ENCODE results near the gene ERVK3-1. TPM values are rescaled to one million over a fixed set of nuclear protein-coding genes. Genes with fewer than 3 reads are reported as not detected.
A peak's percentile ranks its signal among the peaks of the same experiment; 100 is the strongest.

ERVK3-1 gene
- polyA plus RNA-seq, 1 of the 3 experiments (the other 2 are of a cell fraction) = 69.4 TPM

- no peak for DNase-seq
- no peak overlapping the region for H2AFZ ChIP-seq (ENCODE audit: low read depth)
- H4K20me1 ChIP-seq (ENCODE audit: insufficient read depth) = no peaks in the 10 kb centered on the region
- 79% methylated on average over 4 of the region's 4 CpGs for WGBS (ENCODE audit: low lambda C conversion rate)
- no peaks in the 10 kb centered on the region for H3F3A ChIP-seq (replicated peaks; ENCODE audit: insufficient read depth)
- H3K9me2 ChIP-seq = no peaks in the 10 kb centered on the region
- no peak overlapping the region for H3K4me2 ChIP-seq
- no peaks in the 10 kb centered on the region for H3K27me3 ChIP-seq (ENCODE audit: insufficient read depth)
- H3K4me1 ChIP-seq (ENCODE audit: control insufficient read depth in 1 of 2, insufficient read depth in 2 of 2, low read depth in 1 of 2, low read length in 1 of 2) = peaks cover 0 to 15% of the 10 kb centered on the region in 2 experiments; a peak in 1 of 4 replicates
- peak overlapping the region in 1 of 2 experiments; percentile 31; a peak in 1 of 4 replicates for H3K27ac ChIP-seq (ENCODE audit: low read depth in 2 of 2, low read length in 1 of 2)
- CTCF ChIA-PET = interaction anchor here (0.8 kb wide), 2 partner anchors 9 to 16 kb away, joined by 3 read pairs; no protein-coding TSS in a partner anchor
- peaks cover 46% of the 10 kb centered on the region for H3K79me2 ChIP-seq (ENCODE audit: insufficient read depth)
- POLR2A ChIA-PET = no interaction called here
- no peaks in the 10 kb centered on the region for H3K9me3 ChIP-seq
- peaks cover 7 to 9% of the 10 kb centered on the region in 2 experiments for H3K36me3 ChIP-seq (replicated peaks in 1 of 2; ENCODE audit: control insufficient read depth in 1 of 2, insufficient read depth in 2 of 2, low read length in 1 of 2)
- H3K4me3 ChIP-seq (ENCODE audit: low read depth in 2 of 2, low read length in 1 of 2) = no peak overlapping the region
- TF ChIP-seq MXI1 (IDR thresholded peaks at IDR 0.05; ENCODE audit: low read depth, low read length) (no peak), GATA2 (CRISPR knock-in tag; IDR thresholded peaks at IDR 0.05) (no peak), CTCF (IDR thresholded peaks at IDR 0.05) (no peak), YY1 (IDR thresholded peaks at IDR 0.05; ENCODE audit: low read depth) (no peak), NRF1 (IDR thresholded peaks at IDR 0.05; ENCODE audit: low read depth, low read length) (no peak), IRF3 (IDR thresholded peaks at IDR 0.05; ENCODE audit: low read depth, low read length) (no peak), SIN3A (IDR thresholded peaks at IDR 0.05; ENCODE audit: borderline replicate concordance, low read depth, low read length) (no peak), USF1 (IDR thresholded peaks at IDR 0.05; ENCODE audit: borderline replicate concordance, low read depth) (no peak), ZBTB33 (IDR thresholded peaks at IDR 0.05; ENCODE audit: borderline replicate concordance, low read depth) (no peak), RXRA (IDR thresholded peaks at IDR 0.05; ENCODE audit: borderline replicate concordance, low read depth) (no peak), NFIC (IDR thresholded peaks at IDR 0.05; ENCODE audit: borderline replicate concordance) (no peak), TEAD4 (IDR thresholded peaks at IDR 0.05; ENCODE audit: borderline replicate concordance, insufficient read depth) (no peak), RCOR1 (IDR thresholded peaks at IDR 0.05; ENCODE audit: low read length) (no peak), RAD21 (IDR thresholded peaks at IDR 0.05; ENCODE audit: low read length) (no peak), RFX5 (IDR thresholded peaks at IDR 0.05; ENCODE audit: low read length) (no peak)
- H3K9ac ChIP-seq = no peak overlapping the region
Measured at GRCh38 chr19:58330458-58330857, 25.3 kb downstream of the ERVK3-1 start.
